GM21360 (cell line): Measurements from ENCODE around the gene EPB42.
"Not testable (repeated sequence)": the region's sequence is repeated elsewhere in the genome, so short reads cannot be mapped to it uniquely, and the experiment has no call there.

Source experiments
- ATAC-seq: cut with Tn5 transposase; IDR thresholded peaks from one replicate; pipeline ENCODE4 v1.9.1; 2021; ENCODE audit warnings: mild to moderate bottlenecking, moderate library complexity; ENCODE audit not compliant: unreplicated experiment

Gene EPB42

DNA sequence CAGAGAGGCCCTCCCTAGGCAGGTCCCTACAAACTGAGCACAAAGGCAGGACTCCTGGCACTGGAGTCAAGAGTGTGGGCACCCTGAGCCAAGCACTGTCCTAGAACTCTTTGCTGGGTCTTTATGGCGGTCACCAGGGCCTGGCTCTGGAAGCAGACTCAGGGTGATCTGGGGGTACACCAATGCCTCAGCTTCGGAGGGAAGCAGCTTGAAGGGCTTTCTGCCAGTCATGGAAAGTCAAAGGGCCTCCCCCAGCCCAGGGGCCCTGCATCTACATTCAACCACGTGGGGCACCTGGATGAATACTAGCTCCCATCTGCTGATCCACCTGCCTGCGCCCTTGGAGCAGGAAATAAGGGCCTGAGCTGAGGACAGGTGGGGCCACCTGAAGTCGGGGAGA, 7.4 kb downstream of the EPB42 start:
- ATAC-seq = no peak

DNA sequence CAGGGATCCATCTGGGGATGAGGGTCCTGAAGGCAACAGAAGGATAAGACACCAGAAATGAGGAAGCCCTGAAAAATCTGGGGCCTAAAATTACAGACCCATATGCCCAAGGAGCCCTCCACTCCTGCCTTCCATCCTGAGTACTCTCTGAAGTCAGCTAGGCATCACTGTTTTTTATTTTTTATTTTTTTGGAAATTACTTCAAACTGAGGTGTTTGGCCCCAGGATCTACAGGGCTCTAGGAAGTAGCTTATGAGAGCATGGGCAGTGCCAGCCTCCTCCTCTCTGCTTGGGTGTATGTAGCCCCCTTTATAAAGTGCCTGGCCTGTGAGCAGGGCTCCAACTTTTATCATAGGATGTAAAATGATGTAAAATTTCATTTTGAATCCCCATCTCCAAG, 7.9 kb downstream of the EPB42 start:
- no peak for ATAC-seq

DNA sequence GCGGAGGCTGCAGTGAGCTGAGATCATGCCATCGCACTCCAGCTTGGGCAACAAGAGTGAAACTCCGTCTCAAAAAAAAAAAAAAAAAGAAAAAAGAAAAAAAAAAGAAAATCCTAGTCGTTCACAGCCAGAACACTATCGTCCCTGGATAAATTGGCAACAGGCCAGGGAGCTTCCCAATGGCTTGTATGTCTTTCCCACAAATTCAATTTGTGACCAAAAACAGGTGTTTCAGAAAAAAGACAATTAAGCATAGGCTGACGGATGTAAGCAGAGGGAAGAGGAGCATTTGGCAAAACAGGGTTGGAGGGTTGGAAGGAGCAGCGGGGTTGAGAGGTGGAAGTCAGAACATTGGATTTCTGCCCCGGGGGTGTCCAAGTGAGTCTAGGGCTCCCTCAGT, 8.5 kb downstream of the EPB42 start:
- no peak for ATAC-seq

DNA sequence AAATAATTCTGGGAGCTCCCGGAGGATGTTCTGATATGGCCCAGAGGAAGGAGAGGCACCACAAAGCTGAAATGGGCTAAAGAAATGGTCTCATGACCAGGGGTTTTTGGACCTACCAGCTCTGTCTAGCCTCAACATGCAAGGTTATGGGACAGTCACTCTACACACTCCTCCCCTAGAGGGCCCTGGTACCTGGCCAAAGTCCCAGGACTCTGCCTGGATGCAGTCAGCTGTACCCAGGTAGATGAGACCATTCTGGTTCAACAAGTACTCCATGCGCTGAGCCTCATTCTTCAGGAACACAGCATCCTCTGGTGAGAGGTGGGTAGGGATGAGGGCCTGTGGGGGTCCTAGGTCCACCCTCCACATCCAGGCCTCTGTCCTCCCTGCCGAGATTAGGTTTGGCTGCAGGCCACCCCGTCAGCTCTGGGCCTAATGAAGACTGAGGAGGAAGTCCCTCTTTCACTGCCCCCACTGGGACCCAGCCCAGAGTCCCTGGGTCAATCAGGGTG, 9.5 kb downstream of the EPB42 start:
- ATAC-seq = no peak

DNA sequence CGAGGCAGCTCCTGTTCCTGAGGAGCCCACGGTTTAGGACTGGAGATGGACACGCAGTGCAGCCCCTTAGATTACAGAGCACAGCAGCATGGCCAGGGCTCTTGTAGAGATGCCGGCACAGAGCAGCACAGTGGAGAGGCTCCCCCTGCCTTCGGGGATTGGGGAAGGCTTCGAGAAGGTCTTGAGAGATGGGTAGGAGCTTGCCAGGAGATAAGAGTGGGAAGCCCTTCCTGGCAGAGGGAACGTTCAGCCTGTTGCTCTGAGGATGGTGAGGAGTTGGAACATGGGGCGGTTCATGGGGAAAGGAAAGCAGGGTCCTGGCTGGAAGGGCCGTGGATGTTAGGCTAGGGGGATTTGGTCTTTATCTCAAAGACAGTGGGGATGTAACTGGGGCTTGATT, 10.0 kb downstream of the EPB42 start:
- ATAC-seq = no peak

DNA sequence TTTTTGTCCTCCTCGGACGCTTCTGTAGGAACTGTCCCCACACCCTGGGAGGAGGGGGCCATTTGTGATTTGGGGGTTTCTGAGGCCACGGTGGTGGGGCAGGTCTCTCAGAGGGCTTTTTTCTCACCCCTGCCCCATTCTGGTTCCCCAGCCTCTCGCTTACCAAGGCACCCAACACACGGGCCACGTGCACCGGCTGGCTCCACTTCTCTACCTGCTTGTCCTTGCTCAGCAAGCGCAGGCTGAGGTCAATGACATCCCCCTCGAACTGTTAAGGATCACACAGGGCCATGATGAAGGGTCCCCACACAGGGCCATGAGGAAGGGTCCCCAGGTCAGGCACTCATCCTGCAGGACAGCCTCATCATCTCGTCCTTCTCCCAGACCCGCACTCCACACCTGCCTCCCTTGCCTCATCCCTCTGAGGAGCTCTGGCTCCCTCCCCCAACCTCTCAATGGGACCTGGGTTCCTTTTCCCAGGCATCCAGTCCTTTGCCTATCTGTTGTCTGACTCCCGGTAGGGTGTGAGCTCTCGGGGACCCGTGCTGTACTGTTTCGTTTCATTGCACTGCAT, 10.6 kb downstream of the EPB42 start:
- ATAC-seq = no peak

DNA sequence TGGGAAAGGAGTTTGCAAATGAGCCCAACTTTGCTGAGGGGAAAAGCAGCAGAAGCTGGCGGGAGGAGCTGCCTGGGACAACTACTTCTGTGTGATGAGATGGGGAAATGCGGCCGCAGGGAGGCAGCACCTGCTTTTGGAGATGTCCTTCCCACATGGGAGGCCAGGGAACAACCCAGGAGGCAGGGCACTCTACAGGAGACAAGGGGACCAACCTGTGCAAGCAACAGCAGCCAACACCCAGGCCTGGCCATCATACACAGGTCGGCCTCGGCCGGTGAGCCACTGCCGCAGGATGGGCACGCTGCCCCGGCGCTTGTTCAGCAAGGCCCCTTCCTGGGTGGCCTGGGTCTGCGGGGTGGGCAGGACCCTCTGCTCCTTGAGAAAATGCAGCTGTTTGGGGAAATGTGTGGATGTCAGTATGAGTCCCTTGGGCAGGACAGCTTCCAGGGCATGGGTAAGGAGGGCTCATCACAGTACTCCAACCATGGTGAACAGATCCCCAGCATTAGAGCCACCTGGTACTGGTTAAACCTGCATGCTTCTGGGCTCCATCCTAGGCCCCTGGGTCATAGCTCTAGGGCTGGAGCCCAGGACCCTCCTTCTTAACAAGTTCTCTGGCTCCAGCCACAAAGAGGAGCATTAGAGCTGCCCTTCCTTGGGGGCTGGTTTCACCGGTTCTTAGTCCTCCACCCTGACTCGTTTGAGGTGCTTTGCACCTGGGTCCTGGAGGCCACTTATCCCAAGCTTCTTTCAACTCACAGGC, 11.6 kb downstream of the EPB42 start:
- no peak for ATAC-seq

DNA sequence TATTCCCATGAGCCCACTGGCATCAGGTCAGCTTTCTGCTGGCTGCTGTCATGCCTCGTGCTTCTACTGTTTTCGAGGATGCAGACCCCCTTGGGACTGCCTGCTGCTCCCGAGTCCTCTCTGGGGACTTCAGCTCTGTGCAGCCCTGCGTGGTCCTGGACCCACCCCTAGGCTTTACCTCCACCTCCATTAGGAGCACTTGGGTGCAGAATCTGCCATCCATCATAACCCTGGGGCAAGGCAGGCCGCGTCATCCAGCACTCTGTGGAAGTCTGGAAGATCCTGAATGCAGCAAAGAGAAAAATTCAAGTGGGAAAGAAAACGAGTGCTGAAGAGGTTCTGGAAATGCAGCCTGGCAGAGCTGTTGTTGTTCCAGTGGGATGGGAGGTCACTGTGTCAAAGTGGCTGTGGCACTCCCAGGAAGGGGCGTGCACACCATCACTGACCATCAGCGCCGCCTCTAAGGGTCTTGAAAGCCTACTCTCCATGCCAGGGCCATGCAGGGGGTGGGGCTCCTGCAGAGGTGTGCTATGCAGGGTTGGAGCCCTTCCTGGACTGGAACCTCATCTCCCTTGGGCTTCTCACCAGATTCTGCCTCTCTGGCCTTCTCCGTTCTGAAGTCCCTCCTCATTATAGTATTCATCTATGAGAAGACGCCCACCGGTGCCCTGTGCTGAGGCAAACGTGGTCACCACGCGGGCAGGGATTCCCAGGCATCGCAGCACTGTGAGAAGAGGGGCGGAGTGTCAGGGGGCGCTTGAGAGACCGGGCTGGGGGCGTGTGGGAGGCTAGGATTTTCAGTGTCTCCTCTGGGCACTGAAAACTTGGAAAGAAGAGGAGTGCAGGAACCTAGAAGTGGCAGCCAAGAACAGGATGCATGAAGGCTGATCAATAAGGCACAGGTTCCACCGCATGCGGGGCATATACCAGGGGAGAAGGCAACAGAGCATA, 12.5 kb downstream of the EPB42 start:
- no peak for ATAC-seq

DNA sequence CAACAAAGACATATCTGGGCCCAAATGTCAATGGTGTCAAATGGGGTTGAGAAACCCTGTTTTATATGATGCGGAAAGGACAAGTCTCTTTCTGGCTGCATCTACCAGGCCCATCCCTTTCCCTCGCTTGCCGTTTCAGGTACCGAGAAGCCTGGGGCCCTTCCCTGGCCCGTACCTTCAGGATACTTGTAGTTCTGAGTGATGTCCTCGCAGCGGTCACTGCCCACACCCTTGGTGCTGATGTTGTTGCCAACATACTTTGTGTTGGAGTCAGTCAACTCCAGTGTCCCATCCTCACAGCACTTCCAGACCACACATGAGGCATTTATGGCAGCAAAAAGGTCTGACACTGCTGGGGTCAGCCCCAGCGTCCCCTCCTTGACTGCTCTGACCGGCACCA, 13.8 kb downstream of the EPB42 start:
- ATAC-seq = no peak

DNA sequence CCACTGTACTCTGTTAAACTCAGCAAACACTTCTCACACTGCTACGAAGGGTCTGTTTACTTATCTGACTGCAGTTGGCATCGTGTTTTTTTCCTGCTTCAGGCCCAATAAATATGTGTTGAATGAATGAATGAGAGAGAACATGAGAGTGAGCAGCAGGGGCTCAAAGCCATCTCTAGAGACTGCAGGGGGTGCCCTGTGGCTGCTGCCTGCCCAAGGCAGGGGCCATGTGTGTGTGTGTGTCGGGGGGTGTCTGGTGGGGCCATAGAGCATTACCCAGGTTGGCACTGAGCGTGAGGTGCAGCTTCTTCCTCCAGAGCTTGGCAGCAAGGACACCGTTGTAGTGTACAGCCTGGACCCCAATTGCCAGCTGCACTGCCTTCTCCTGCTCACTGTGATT, 14.8 kb downstream of the EPB42 start:
- no peak for ATAC-seq

DNA sequence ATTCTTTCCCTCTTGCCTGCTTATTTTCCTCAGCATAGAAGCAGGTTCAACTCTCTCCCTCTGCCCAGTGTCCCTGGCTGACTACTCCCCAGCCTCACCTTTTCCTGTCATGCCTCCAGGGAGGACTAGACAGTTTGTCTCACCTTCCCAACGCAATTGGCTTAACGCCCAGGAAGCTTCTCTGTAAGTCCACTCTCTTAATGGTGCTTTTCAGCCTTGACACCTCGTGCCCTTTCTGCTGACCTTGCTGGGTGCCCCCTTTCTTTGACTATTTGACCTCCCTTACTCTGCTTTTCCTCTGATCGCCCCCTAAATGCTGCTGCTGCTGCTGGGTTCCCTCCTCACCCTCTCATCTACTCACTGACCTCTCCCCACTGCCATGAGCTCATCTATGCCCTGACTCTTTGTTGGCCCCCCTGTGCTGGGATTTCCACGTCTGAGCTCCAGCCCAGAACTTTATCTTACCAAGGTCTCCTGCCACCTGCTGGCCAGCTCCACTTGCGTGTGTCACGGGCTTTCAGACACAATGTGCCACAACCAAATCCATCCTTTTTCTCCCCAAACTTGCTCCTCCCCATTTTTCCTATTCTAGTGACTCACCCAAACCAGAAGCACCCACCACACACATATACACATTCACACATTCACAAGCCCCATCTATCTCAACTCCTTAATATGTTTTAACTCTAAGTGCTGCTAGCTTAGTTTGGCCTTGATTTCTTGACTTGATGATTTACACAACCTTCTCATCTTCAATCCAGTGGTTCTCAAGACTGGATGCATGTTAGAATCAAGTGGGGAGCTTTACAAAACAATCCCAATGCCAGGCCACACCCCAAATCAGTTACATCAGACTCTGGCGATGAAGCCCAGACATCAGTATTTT, 16.6 kb downstream of the EPB42 start:
- ATAC-seq = no peak

DNA sequence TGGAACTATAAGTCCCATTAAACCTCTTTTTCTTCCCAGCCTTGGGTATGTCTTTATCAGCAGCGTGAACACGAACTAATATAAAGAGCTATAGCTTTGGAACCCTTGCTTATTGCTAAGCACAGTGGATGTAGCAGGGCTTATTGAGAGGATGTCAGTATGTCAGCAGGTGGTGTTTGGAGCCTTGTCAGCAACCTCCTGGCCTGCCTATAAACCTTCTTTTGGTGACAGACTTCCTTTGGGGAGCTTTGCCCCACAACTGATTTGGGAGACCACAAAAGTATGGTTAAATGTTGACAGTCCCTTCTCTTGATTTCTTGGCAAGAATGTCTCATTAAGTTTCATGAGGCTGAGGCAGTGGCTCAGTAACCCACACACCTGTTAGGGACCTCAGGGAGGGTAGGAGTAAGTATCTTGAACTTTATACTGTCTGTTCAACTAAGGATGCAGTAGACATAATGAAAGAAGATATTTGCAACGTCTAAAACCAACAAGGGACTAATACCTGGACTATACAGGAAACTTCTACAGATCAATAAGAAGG, 20.8 kb downstream of the EPB42 start:
- ATAC-seq = no peak

DNA sequence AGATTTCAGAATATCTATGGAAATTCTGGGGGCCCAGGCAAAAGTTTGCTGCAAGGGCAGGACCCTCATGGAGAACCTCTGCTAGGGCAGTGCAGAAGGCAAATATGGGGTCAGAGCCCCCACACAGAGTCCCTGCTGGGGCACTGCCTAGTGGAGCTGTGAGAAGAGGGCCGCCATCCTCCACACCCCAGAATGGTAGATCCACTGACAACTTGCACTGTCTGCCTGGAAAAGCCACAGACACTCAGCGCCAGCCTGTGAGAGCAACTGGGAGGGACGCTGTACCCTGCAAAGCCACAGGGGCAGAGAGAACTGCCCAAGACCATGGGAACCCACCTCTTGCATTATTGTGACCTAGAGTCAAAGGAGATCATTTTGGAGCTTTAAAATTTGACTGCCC, 21.8 kb downstream of the EPB42 start:
- ATAC-seq = no peak

DNA sequence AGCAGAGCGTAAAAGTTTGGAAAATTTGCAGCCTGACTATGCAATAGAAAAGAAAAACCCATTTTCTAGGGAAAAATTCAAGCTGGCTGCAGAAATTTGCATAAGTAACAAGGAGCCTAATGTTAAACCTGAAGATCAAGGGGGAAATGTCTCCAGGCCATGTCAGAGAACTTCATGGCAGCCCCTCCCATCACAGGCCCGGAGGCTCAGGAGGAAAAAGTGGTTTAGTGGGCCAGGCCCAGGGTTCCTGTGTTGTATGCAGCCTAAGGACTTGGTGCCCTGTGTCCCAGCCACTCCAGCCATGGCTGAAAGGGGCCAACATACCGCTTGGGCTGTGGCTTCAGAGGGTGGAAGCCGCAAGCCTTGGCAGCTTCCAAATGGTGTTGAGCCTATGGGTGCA, 22.3 kb downstream of the EPB42 start:
- not testable (repeated sequence) for ATAC-seq

DNA sequence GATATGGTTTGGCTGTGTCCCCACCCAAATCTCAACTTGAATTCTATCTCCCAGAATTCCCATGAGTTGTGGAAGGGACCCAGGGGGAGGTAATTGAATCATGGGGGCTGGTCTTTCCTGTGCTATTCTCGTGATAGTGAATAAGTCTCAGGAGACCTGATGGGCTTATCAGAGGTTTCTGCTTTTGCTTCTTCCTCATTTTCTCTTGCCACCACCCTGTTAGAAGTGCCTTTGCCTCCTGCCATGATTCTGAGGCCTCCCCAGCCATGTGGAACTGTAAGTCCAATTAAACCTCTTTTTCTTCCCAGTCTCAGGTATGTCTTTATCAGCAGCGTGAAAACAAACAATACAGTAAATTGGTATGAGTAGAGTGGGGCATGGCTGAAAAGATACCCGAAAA, 23.0 kb downstream of the EPB42 start:
- ATAC-seq = not testable (repeated sequence)

DNA sequence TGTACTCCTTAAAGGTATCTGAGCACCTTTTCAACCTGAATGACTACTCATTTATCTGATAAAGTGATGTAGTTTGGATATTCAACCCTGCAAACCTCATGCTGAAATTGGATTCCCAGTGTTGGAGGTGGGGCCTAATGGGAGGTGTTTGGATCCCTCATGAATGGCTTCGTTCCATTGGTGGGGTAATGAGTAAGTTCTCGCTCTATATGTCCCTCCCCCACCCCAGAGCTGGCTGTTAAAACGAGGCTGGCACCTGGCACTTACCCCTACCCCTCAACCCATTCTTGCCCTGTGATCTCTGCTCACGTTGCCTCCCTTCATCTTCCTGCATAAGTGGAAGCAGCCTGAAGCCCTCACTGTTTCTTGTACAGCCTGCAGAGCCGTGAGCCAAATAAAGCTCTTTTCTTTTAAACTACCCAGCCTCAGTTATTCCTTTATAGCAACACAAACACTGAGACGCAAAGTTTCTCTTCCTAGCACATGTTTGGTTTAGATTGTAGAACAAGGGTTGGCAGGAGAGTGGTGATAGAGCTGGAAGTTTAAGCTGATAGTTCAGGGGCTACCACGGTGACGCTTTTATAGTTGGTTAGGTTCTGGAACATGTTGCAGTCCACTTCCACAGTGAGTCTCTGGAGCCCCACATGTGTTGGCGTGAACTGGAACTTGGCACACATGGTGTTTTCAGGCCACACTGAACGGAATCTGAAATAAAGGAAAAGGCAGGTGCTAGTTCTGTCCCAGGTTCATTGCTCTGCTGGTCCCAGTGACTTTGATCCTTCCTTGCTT, 23.9 kb downstream of the EPB42 start:
- ATAC-seq = no peak

DNA sequence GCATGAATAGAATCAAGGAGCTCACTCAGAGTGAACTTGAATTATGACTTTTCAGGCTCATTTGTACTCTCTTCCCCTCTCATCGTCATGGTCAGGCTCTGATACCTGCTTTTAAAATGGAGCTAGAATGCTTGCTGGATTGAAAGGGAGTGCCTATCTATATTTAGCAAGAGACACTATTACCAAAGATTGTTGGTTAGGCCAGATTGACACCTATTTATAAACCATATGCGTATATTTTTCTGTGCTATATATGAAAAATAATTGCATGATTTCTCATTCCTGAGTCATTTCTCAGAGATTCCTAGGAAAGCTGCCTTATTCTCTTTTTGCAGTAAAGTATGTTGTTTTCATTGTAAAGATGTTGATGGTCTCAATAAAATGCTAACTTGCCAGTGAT, 26.0 kb downstream of the EPB42 start:
- ATAC-seq = no peak

DNA sequence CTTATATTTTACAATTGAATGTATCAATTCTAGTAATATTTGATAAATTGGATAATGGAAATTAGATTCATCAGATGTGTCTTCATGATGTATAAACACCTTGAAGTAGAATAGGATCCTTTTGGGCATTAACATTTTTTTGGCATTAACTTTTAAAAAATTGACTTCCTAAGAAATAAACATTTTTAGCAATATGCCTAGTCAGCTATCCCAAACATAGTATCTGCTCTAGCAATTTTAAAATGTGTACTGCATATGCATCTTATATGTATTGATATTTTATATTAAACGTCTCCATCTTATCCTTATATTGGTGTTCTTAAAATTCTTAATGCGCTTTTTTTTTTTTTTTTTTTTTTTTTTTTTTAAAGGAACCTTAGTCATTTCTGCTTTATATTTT, 27.1 kb downstream of the EPB42 start:
- no peak for ATAC-seq

DNA sequence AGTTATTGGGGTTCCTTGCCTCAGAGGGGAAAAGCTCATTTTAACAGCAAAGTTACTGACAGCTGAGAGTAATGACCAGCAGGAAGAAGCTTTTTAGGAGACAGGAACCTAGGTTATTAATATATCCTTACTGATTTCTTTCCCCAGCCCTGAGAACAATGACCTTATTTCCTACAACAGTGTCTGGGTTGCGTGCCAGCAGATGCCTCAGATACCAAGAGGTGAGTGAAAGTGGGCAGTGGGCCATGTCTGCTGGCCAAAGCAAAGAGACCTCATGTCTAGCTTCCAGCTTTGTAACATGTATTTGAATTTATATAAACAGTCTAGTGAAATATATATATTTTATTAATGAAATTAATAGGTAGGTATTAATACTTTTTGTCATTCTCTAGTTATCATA, 30.6 kb downstream of the EPB42 start:
- no peak for ATAC-seq

DNA sequence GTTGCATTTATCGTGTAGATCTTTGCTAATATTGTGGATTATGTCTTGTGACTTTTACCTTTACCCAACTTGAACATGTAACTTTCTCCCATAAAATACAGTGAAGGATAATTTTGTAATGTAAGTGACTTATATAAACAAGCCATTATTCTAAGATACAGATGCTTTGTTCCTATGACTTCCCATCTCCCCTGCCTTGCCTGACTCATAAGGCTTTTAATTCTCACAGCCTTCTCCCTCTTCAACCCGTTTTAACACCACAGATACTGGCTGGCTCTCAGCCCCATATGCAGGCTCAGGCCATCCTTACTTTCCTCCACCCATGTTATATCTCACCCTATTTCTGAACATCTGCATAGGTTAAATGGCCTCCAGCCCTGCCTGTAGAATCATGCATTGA, 31.5 kb downstream of the EPB42 start:
- no peak for ATAC-seq
